Loucy (cell line): ENCODE data around the gene HACL1.

ENCODE experiments used
- CTCF ChIP-seq: fragments of 200-600 bp; sonication (generic); conservative IDR thresholded peaks from 2 replicates; pipeline ENCODE4 v1.5.1; 2014; ENCODE audit warnings: mild to moderate bottlenecking, antibody characterized with exemption, low read length
- EZH2phosphoT487 ChIP-seq: fragments of 200-600 bp; IDR thresholded peaks from 2 replicates; pipeline ENCODE4 v1.6.1; 2018; ENCODE audit warnings: antibody characterized with exemption, mild to moderate bottlenecking, moderate library complexity, borderline replicate concordance

DNA sequence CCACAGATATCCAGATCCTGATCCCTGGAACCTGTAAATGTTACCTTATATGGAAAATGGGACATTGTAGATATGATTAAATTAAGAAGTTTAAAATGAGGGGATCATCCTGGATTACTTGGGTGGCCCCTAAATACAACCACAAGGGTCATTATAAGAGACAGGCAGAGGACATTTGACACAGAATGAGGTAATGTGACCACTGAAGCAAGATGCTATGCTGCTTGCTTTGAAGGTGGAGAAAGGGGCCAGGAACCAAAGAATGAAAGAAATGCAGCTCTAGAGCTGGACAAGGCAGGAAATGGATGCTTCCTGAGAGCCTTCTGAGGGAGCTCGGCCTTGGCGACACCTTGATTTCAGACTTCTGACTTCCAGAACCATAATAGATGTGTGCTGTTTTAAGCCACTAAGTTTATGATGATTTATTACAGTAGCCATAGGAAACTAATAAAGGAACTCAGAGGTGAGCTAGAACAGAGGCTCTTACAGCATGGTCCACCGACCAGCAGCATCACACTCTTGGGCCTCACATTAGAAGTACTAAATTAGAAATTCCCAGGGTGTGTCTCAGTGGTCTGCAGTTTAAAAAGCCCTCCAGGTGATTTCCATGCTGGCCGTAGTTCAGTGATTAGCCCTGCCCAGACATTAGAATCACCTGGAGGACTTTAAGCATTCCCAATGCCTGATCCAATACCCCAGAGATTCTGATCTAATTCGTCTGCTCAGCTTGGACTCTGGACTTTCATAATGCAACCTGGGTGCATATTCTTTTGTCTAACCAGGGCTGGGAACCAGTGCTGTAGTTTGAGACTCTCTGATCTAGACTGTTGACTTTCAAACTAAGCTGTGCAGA lies 87.3 kb downstream of the HACL1 start:
- no peak for TF ChIP-seq CTCF
- TF ChIP-seq EZH2phosphoT487: no peak
